ENCODE results near the gene JARID2. TPM values are rescaled to one million over a fixed set of nuclear protein-coding genes. Genes with fewer than 3 reads are reported as not detected.
A peak's percentile ranks its signal among the peaks of the same experiment; 100 is the strongest.

JARID2 gene
- total RNA-seq, 2 donors from 2014 or later, result 20.7 to 50.3 TPM

DNA sequence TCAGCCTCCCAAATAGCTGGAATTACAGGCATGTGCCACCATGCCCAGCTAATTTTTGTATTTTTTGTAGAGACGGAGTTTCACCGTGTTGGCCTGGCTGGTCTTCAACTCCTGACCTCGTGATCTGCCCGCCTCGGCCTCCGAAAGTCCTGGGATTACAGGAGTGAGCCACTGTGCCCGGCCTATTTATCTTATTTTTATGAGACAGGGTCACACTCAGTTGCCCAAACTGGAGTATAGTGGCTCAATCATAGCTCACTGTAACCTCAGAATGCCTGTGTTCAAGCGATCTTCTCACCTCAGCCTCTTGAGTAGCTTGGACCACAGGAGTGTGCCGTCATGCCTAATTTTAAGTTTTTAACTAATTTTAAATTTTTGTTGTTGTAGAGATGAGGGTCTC lies 114.4 kb downstream of the JARID2 start:
- Mint-ChIP-seq H3K4me3 (no peak overlapping the region), H3K27ac (no peak overlapping the region), H3K27me3 (no peaks in the 10 kb centered on the region), H3K9me3 (no peaks in the 10 kb centered on the region), H3K4me1 (peaks cover 28% of the 10 kb centered on the region), H3K36me3 (ENCODE audit: low read depth) (peaks cover 50% of the 10 kb centered on the region)
- ATAC-seq (replicated peaks), result no peak

DNA sequence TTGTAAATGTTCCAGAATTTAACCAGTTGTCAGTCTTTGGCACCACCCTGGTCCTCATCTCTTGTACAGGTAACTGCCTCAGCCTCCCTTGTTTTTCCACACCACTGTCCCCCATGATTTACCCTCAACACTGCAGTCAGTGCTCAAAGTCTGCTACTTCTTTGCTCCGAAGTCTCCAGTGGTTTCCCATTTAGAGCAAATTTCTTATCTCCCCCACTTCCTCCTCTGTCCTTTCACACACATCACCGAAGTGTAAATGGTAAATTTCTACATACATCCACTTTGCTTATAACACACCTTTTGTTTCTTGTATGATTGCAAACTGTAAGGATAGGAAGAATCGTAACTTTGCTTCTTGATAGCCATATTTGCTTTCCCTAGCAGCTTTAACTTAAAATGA lies 115.3 kb downstream of the JARID2 start:
- Mint-ChIP-seq H3K4me3 (no peak overlapping the region), H3K27ac (no peak overlapping the region), H3K4me1 (peaks cover 22% of the 10 kb centered on the region), H3K36me3 (ENCODE audit: low read depth) (peaks cover 50% of the 10 kb centered on the region), H3K9me3 (no peaks in the 10 kb centered on the region), H3K27me3 (no peaks in the 10 kb centered on the region)
- no peak for ATAC-seq (replicated peaks)

DNA sequence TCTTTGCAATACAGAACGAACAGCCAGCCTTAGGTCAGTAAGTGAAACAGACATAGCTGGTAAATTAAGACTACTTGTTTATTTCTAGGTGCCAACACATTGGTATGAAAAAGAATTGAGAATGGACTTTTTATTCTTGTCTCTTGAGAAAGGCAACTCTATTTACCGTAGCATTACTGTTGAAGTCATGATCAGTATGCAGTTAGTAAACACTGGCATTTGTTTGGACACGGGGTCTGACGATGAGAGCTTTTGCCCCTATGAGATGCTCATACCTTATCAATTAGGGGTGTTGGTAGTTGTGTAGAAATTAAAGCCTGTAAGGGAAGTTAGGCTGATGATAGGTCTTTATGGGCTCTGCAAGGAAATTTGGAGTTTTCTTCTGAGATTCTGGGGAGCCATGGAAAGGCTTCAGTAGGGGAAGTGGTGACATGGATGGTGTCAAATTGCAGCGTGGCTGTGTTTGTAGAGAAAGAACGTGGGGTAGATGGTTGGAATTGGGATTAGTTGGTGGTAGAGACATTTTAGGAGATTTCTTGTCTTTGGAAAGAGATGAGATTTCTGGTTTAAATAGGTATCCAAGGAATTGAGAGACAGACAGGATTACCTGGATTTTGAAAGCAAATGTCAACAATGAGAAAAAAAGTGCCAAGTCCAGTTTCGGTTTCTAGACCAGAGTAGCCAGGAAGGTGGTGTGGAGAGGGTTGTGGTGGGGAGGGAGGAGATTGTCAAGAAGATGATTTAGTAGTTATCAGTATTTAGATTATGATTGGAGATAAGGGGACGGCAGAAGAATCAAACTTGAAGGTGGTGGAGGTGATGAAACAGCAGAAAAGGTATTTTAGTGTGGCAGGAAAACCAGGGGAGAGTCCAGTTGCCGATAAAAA lies 116.6 kb downstream of the JARID2 start:
- Mint-ChIP-seq H3K27me3 (no peaks in the 10 kb centered on the region), H3K4me1 (peaks cover 29% of the 10 kb centered on the region), H3K4me3 (no peak overlapping the region), H3K36me3 (ENCODE audit: low read depth) (peaks cover 50% of the 10 kb centered on the region), H3K9me3 (no peaks in the 10 kb centered on the region), H3K27ac (no peak overlapping the region)
- no peak for ATAC-seq (replicated peaks)

- peak; percentile 24 for ATAC-seq (replicated peaks)
- H3K4me1 Mint-ChIP-seq, result peaks cover 27% of the 10 kb centered on the region
- no peak overlapping the region for H3K4me3 Mint-ChIP-seq
- no peaks in the 10 kb centered on the region for H3K9me3 Mint-ChIP-seq
- H3K27me3 Mint-ChIP-seq, result no peaks in the 10 kb centered on the region
- peaks cover 50% of the 10 kb centered on the region for H3K36me3 Mint-ChIP-seq (ENCODE audit: low read depth)
- H3K27ac Mint-ChIP-seq, result no peak overlapping the region
Measured at GRCh38 chr6:15363164-15363522, 117.3 kb downstream of the JARID2 start.

DNA sequence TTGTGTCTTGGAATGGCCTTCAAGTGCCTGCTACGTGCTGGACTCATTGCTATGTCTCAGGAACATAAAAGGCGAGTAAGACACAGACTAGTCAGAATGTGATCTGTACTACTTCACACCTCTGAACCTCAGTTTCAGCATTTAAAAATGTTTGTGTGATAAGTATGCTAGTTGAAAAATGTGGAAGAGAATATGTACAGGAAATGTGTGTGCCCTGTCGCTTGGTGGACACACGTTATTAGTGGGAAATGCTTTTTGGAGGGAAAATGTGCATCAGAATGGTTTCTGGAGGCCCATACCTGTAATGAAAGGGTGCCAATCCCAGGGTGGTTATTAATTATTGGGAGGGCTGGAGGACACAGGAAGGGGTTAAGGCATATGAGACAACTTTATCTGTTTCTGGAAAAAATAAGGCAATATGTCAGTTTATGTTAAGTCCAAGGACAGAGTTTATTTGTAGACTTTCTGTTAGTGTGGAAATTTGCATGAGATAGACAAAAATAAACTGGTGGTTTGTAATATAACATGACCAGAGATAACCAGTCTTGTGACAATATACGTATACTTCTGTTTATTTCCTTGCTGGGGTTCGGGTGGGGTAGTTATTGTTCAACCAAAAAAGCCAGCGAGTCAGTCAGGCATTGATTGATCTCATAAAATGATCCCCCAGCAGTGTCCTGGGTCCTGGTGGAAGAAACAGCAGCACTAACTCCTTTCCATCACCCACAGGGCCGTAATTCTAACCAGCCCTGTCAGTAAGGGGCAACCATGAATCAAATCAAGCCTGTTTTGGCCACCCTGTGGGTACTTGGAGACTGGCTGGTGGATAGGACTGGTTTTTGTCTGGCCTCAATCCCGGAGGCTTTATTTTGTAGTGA lies 117.9 kb downstream of the JARID2 start:
- peaks cover 27% of the 10 kb centered on the region for H3K4me1 Mint-ChIP-seq
- H3K9me3 Mint-ChIP-seq, result no peaks in the 10 kb centered on the region
- no peak overlapping the region for H3K27ac Mint-ChIP-seq
- H3K4me3 Mint-ChIP-seq, result no peak overlapping the region
- H3K36me3 Mint-ChIP-seq (ENCODE audit: low read depth), result peaks cover 50% of the 10 kb centered on the region
- no peaks in the 10 kb centered on the region for H3K27me3 Mint-ChIP-seq
- ATAC-seq (replicated peaks), result peak; percentile 80

GRCh38 chr6:15364401-15365037 lies 118.7 kb downstream of the JARID2 start:
- H3K27me3 Mint-ChIP-seq, result no peaks in the 10 kb centered on the region
- H3K4me1 Mint-ChIP-seq, result peaks cover 23% of the 10 kb centered on the region
- peaks cover 48% of the 10 kb centered on the region for H3K36me3 Mint-ChIP-seq (ENCODE audit: low read depth)
- no peak overlapping the region for H3K27ac Mint-ChIP-seq
- no peaks in the 10 kb centered on the region for H3K9me3 Mint-ChIP-seq
- no peak overlapping the region for H3K4me3 Mint-ChIP-seq
- ATAC-seq (replicated peaks), result no peak

- H3K4me3 Mint-ChIP-seq, result peak overlapping the region; percentile 38
- peak; percentile 47 for ATAC-seq (replicated peaks)
- H3K36me3 Mint-ChIP-seq (ENCODE audit: low read depth), result peaks cover 52% of the 10 kb centered on the region
- H3K9me3 Mint-ChIP-seq, result no peaks in the 10 kb centered on the region
- H3K27ac Mint-ChIP-seq, result no peak overlapping the region
- no peaks in the 10 kb centered on the region for H3K27me3 Mint-ChIP-seq
- peaks cover 29% of the 10 kb centered on the region for H3K4me1 Mint-ChIP-seq
Measured at GRCh38 chr6:15365273-15365687, 119.4 kb downstream of the JARID2 start.

DNA sequence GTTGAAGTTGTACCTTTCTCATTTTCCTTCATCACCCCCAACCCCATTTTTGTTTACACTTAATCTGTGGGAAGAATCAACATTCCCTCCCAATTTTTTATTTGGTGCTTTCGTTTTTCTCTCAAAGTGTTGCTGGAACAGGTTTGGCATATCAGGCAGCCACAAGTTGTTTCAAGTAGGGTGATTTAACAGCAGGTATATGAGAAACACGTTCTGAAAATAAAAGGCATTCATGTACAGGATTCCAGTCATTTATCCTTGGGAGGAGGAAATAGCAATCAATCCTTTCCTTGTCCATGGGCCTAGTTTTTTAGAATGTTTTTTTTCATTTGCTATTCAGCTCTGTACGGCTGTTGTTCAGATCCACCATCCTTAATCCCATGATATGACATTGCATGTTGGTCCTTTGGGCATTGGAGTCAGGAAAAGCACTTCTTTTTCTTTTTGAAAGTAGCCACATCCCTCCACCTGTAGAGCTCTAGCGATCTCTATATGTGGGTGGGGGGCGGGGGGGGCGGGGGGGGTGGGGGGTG lies 120.2 kb downstream of the JARID2 start:
- H3K27me3 Mint-ChIP-seq, result no peaks in the 10 kb centered on the region
- H3K9me3 Mint-ChIP-seq, result no peaks in the 10 kb centered on the region
- peaks cover 59% of the 10 kb centered on the region for H3K36me3 Mint-ChIP-seq (ENCODE audit: low read depth)
- ATAC-seq (replicated peaks), result no peak
- peaks cover 30% of the 10 kb centered on the region for H3K4me1 Mint-ChIP-seq
- H3K4me3 Mint-ChIP-seq, result peak overlapping the region; percentile 45
- peak overlapping the region; percentile 29 for H3K27ac Mint-ChIP-seq

DNA sequence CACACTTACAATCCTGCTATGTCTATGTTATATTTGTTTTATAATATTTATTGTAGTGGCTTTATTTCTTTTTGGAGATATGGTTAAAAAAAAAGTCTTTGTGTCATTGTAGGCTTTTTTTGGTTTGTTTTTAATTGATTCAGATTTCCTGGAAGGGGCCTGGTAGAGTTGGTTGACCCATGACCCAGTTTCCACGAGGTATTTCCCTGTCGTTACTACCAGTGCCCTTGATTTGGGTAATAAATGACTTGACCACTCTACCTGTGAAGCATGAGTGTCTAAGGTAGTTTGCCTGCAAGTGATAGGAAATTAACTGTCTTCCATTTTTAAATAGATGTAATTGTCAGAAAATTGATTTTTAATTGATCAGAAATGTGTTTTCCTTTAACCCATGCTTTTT lies 121.0 kb downstream of the JARID2 start:
- Mint-ChIP-seq H3K27ac (peak overlapping the region; percentile 49), H3K36me3 (ENCODE audit: low read depth) (peaks cover 68% of the 10 kb centered on the region)
- ATAC-seq (replicated peaks), result peak; percentile 48

DNA sequence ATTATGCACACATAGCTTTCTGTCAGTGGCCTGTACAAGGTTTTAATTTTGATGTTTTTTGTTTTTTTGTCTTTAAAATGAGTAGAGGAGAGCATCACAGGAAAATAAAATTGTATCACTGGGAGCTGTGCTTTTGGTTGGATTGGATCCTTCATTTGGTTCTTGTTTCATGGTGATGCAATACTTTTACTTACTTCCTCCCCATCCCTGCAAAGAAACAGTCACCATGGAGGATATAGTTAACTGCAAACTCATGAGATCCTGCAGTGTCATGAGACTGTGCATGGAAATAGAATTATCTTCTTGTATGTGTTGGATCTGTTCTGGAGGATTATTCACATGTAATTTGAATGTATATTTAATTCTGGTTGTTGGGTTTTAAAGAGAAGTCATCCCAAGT lies 122.3 kb downstream of the JARID2 start:
- H3K4me1 Mint-ChIP-seq, result peaks cover 39% of the 10 kb centered on the region

More for the DNA sequence above, 121.0 kb downstream of the JARID2 start:
- Mint-ChIP-seq H3K4me1 (peaks cover 38% of the 10 kb centered on the region), H3K27me3 (no peaks in the 10 kb centered on the region), H3K4me3 (peak overlapping the region; percentile 45), H3K9me3 (no peaks in the 10 kb centered on the region)

DNA sequence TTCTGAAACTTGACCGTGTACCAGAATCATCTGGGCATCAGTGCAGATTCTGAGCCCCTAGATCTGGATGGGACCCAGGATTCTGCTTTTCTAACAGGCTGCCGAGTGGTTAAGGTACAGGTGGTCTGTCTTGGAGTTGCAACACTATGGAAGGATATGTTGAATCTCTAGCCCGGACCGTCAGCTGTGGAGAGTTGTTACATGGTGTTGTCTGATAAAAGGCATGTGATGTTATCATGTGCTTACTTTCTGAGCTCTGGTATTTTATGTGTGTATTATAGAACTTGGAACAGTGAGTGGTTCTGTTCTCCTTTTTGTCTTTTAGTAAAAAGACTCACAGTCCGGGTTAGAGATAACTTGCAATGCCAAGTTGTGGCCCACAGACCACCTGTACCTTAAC lies 123.0 kb downstream of the JARID2 start:
- no peaks in the 10 kb centered on the region for H3K9me3 Mint-ChIP-seq
- no peak overlapping the region for H3K27ac Mint-ChIP-seq
- H3K27me3 Mint-ChIP-seq, result no peaks in the 10 kb centered on the region
- H3K4me3 Mint-ChIP-seq, result no peak overlapping the region
- H3K4me1 Mint-ChIP-seq, result peaks cover 39% of the 10 kb centered on the region
- no peak for ATAC-seq (replicated peaks)
- H3K36me3 Mint-ChIP-seq (ENCODE audit: low read depth), result peaks cover 70% of the 10 kb centered on the region

More for the DNA sequence above, 122.3 kb downstream of the JARID2 start:
- Mint-ChIP-seq H3K27ac (peak overlapping the region; percentile 49), H3K27me3 (no peaks in the 10 kb centered on the region), H3K36me3 (ENCODE audit: low read depth) (peaks cover 70% of the 10 kb centered on the region), H3K4me3 (peak overlapping the region; percentile 45), H3K9me3 (no peaks in the 10 kb centered on the region)
- ATAC-seq (replicated peaks), result no peak

GRCh38 chr6:15369838-15370237 lies 124.0 kb downstream of the JARID2 start:
- Mint-ChIP-seq H3K36me3 (ENCODE audit: low read depth) (peaks cover 70% of the 10 kb centered on the region), H3K4me1 (peaks cover 39% of the 10 kb centered on the region), H3K4me3 (no peak overlapping the region), H3K27ac (no peak overlapping the region), H3K27me3 (no peaks in the 10 kb centered on the region), H3K9me3 (no peaks in the 10 kb centered on the region)
- no peak for ATAC-seq (replicated peaks)

DNA sequence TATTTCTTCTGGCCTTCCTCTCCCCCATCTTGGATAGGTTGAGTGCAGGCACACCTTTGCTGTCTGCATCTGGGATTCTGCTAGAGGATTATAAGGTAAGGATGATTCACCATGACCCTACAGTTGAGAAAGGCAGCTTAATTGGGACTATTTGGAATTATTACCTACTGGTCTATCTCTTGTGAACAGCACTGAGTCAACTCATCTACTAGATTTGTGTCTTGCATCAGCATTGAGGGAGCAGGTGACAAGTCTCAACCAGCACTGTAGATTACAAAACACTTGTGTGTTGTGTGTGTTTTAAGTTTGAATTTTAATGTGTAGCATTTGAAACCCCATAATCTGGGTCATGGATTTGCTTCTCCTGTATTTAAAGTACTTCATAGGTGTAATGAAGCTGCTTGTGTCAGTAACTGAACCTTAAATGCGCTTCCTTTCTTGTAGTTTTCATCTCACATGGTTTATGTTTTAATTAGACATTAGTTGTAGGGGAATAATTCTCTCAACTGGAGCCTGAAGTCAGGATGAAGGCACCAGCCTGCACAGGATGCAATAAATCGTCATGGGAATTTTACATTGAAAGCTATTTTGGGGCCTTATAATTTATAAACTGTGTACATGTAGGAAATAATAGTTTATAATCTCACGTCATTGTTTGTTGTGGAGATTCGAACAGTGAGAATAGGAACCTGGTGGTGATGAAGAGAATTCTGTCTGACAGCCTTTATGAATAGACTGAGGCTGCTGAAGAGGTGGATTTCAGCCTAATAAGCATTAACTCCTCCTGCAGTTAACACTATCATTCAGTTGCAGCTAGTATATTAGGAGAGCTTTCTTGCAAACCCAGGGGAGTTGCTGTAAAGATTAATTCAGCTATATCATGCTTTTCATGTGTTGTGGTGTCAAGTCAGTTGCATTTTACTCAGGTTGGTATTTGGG lies 125.1 kb downstream of the JARID2 start:
- Mint-ChIP-seq H3K27me3 (no peaks in the 10 kb centered on the region), H3K36me3 (ENCODE audit: low read depth) (peaks cover 60% of the 10 kb centered on the region), H3K4me3 (no peak overlapping the region), H3K27ac (no peak overlapping the region), H3K9me3 (no peaks in the 10 kb centered on the region), H3K4me1 (peaks cover 45% of the 10 kb centered on the region)
- no peak for ATAC-seq (replicated peaks)
